Peyer's patch (tissue), 4 donors: ENCODE data around the gene SPATA3.

Experiments
- CTCF ChIP-seq, 6 experiments: fragments of 450-650 bp in 4 of 6; fragments of 200-600 bp in 2 of 6; sonication (generic) in 1 of 6; IDR thresholded peaks; one replicate each; pipeline ENCODE4 v1.5.1; 2017 to 2019; ENCODE audit warnings: antibody characterized with exemption in 6 of 6, mild to moderate bottlenecking in 3 of 6, moderate library complexity in 1 of 6
- POLR2A ChIP-seq, 2 donors: fragments of 450-650 bp; IDR thresholded peaks; one replicate each; pipeline ENCODE4 v1.5.1; 2017; ENCODE audit warnings: antibody characterized with exemption in 2 of 2, mild to moderate bottlenecking in 2 of 2, moderate library complexity in 2 of 2

DNA sequence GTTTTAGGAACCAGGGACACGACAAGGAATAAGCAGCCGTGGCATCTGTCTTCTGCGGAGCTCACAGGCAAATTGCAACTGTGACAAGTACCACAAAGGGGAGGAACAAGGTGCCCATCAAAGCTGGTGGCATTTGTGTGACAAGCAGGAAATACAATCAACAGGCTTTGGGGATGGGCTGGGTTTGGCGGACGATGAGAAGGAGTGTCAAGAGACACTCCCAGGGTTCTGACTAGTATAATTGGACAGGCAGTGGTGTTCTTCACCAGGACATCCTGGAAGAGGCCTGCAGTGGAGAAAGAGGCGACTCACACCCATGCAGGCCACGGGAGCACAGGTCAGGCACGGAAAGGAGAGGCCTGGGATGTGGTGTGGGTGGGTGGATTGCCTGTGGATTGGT is 14.2 kb upstream of the SPATA3 start:
- TF ChIP-seq CTCF (IDR thresholded peaks at IDR 0.05): no peak
- TF ChIP-seq POLR2A (IDR thresholded peaks at IDR 0.05): no peak
